Urinary bladder (tissue), 4 donors: ENCODE data around the gene DOK3. TPM values are rescaled to one million over a fixed set of nuclear protein-coding genes. Genes with fewer than 3 reads are reported as not detected.

Experiments used
- DNase-seq: peaks from one replicate; pipeline ENCODE4 v3.0.0-alpha.2; 2015; ENCODE audit errors: extremely low spot score
- H3K27ac ChIP-seq: one replicate; pipeline ENCODE4 v1.5.1; 2013; ENCODE audit warnings: low read depth, mild to moderate bottlenecking, moderate library complexity
- H3K36me3 ChIP-seq: one replicate; pipeline ENCODE4 v1.6.1; 2013; ENCODE audit warnings: mild to moderate bottlenecking, moderate library complexity; ENCODE audit not compliant: insufficient read depth
- H3K4me1 ChIP-seq: one replicate; pipeline ENCODE4 v1.6.1; 2013; ENCODE audit warnings: mild to moderate bottlenecking, moderate library complexity; ENCODE audit not compliant: insufficient read depth
- H3K4me3 ChIP-seq: one replicate; pipeline ENCODE4 v1.5.1; 2013; ENCODE audit warnings: low read depth, low read length
- WGBS: extraction: QIAGEN DNeasy Blood & Tissue Kit; methylation state at CpG from one replicate; pipeline ENCODE4 v1.1.7; 2013; 5-methylcytosine and 5-hydroxymethylcytosine counted together
- polyA plus RNA-seq: library from polyadenylated mRNA; stranded (reverse); fragments of 200-250 nt; gene quantifications from one replicate; pipeline ENCODE4 v1.2.3, GENCODE V29; 2013
- total RNA-seq: library from RNA; depleted of rRNA; stranded (reverse); fragments of >200 nt; gene quantifications from one replicate; pipeline ENCODE4 v1.2.3, GENCODE V29; 2014
- donor health status: healthy with polysubstance abuse.
- donor health status: healthy.

DOK3 gene
- total and polyA plus RNA-seq, 2 donors = 2.9 to 8.5 TPM

GRCh38 chr5:177452688-177453638, 56.7 kb downstream of the DOK3 start:
- no peak overlapping the region for H3K4me3 ChIP-seq
- H3K36me3 ChIP-seq = no peaks in the 10 kb centered on the region
- no peak for DNase-seq
- H3K4me1 ChIP-seq = no peaks in the 10 kb centered on the region
- no peak overlapping the region for H3K27ac ChIP-seq
- WGBS = 81% methylated on average over 17 of the region's 17 CpGs

Other genes with a start within 250 kb of the DOK3 start
- gene RAB24, start 206.1 kb downstream of the DOK3 start, total RNA-seq = 9.7 TPM
- 50.6 TPM for gene RAB24, start 206.1 kb downstream of the DOK3 start, polyA plus RNA-seq
- 40.8 TPM for gene PRELID1, start 206.0 kb downstream of the DOK3 start, total RNA-seq
- 122 TPM for gene PRELID1, start 206.0 kb downstream of the DOK3 start, polyA plus RNA-seq
- 11.3 TPM for gene MXD3, start 197.9 kb downstream of the DOK3 start, total RNA-seq
- 4.0 TPM for gene MXD3, start 197.9 kb downstream of the DOK3 start, polyA plus RNA-seq
- gene LMAN2, start 158.2 kb downstream of the DOK3 start, total RNA-seq = 101 TPM
- 209 TPM for gene LMAN2, start 158.2 kb downstream of the DOK3 start, polyA plus RNA-seq
- 4.7 TPM for gene RGS14, start 151.9 kb downstream of the DOK3 start, total RNA-seq
- 16.4 TPM for gene RGS14, start 151.9 kb downstream of the DOK3 start, polyA plus RNA-seq
- gene SLC34A1, start 125.4 kb downstream of the DOK3 start, total RNA-seq = not detected
- gene SLC34A1, start 125.4 kb downstream of the DOK3 start, polyA plus RNA-seq = 0.04 TPM
- gene PFN3, start 109.2 kb downstream of the DOK3 start, total RNA-seq = not detected
- gene PFN3, start 109.2 kb downstream of the DOK3 start, polyA plus RNA-seq = not detected
- not detected for gene F12, start 100.3 kb downstream of the DOK3 start, total RNA-seq
- 1.1 TPM for gene F12, start 100.3 kb downstream of the DOK3 start, polyA plus RNA-seq
- gene GRK6, start 83.2 kb downstream of the DOK3 start, total RNA-seq = 13.4 TPM
- 27.7 TPM for gene GRK6, start 83.2 kb downstream of the DOK3 start, polyA plus RNA-seq
- 0.58 TPM for gene PRR7, start 63.0 kb downstream of the DOK3 start, total RNA-seq
- gene PRR7, start 63.0 kb downstream of the DOK3 start, polyA plus RNA-seq = 2.4 TPM
- 53.9 TPM for gene DBN1, start 36.2 kb downstream of the DOK3 start, total RNA-seq
- 96.5 TPM for gene DBN1, start 36.2 kb downstream of the DOK3 start, polyA plus RNA-seq
- 102 TPM for gene PDLIM7, start 12.2 kb downstream of the DOK3 start, total RNA-seq
- gene PDLIM7, start 12.2 kb downstream of the DOK3 start, polyA plus RNA-seq = 728 TPM
- gene DDX41, start 7.1 kb upstream of the DOK3 start, total RNA-seq = 27.4 TPM
- 65.6 TPM for gene DDX41, start 7.1 kb upstream of the DOK3 start, polyA plus RNA-seq
- gene FAM193B, start 44.7 kb upstream of the DOK3 start, total RNA-seq = 22.8 TPM
- 66.7 TPM for gene FAM193B, start 44.7 kb upstream of the DOK3 start, polyA plus RNA-seq
- gene TMED9, start 82.4 kb upstream of the DOK3 start, total RNA-seq = 50.9 TPM
- 136 TPM for gene TMED9, start 82.4 kb upstream of the DOK3 start, polyA plus RNA-seq
- 14.3 TPM for gene B4GALT7, start 90.3 kb upstream of the DOK3 start, total RNA-seq
- 29.4 TPM for gene B4GALT7, start 90.3 kb upstream of the DOK3 start, polyA plus RNA-seq